Natural killer cell (primary cell): ENCODE results near the gene RYK. TPM values are rescaled to one million over a fixed set of nuclear protein-coding genes. Genes with fewer than 3 reads are reported as not detected.
"Not testable (repeated sequence)": the region's sequence is repeated elsewhere in the genome, so short reads cannot be mapped to it uniquely, and the experiment has no call there.

Source experiments
- ATAC-seq, 3 donors: fragments of 150-1000 bp in 2 of 3; fragments of 200-7000 bp in 1 of 3; cut with Tn5 transposase; 1 replicate in 1 of 3; 2 replicates in 2 of 3; pipeline ENCODE4 v1.10.0; 2021; ENCODE audit warnings: mild to moderate bottlenecking in 2 of 3, moderate library complexity in 2 of 3
- DNase-seq, 2 donors: peaks; one replicate each; pipeline versions ENCODE4 v3.0.0 to v3.0.0-alpha.2; 2013 to 2021; ENCODE audit warnings: mixed read lengths in 1 of 2
- H3K27ac ChIP-seq: one replicate; pipeline ENCODE4 v1.5.1; 2013; ENCODE audit warnings: mild to moderate bottlenecking, low read length
- H3K27me3 ChIP-seq: one replicate; pipeline ENCODE4 v1.6.1; 2013; ENCODE audit warnings: low read length; ENCODE audit not compliant: control insufficient read depth, insufficient read depth
- H3K36me3 ChIP-seq: one replicate; pipeline ENCODE4 v1.6.1; 2013; ENCODE audit warnings: low read length; ENCODE audit not compliant: control insufficient read depth, insufficient read depth
- H3K4me1 ChIP-seq: one replicate; pipeline ENCODE4 v1.6.1; 2013; ENCODE audit warnings: low read length; ENCODE audit not compliant: control insufficient read depth, insufficient read depth
- H3K4me3 ChIP-seq: one replicate; pipeline ENCODE4 v1.5.1; 2013; ENCODE audit warnings: low read length
- H3K9me3 ChIP-seq: one replicate; pipeline ENCODE4 v1.6.1; 2013; ENCODE audit warnings: low read length; ENCODE audit not compliant: control insufficient read depth, insufficient read depth
- H3K27ac Mint-ChIP-seq, 2 donors: one replicate each; pipeline ENCODE4 v1.8.0; 2022; ENCODE audit warnings: mild to moderate bottlenecking in 2 of 2, mixed read lengths in 2 of 2, moderate library complexity in 1 of 2
- H3K27me3 Mint-ChIP-seq, 2 donors: one replicate each; pipeline ENCODE4 v1.8.0; 2022; ENCODE audit warnings: low read depth in 2 of 2, mixed read lengths in 2 of 2
- H3K36me3 Mint-ChIP-seq: one replicate; pipeline ENCODE4 v1.8.0; 2022; ENCODE audit warnings: mixed read lengths
- H3K4me1 Mint-ChIP-seq, 2 donors: one replicate each; pipeline ENCODE4 v1.8.0; 2022; ENCODE audit warnings: mixed read lengths in 2 of 2
- H3K4me3 Mint-ChIP-seq: one replicate; pipeline ENCODE4 v1.8.0; 2022; ENCODE audit warnings: mild to moderate bottlenecking, moderate library complexity, mixed read lengths
- H3K9me3 Mint-ChIP-seq, 2 donors: one replicate each; pipeline ENCODE4 v1.8.0; 2022; ENCODE audit warnings: mixed read lengths in 2 of 2
- WGBS: methylation state at CpG from one replicate; pipeline ENCODE4 v1.1.7; 2013; ENCODE audit warnings: missing lambda C conversion rate; ENCODE audit not compliant: insufficient coverage; 5-methylcytosine and 5-hydroxymethylcytosine counted together
- intact Hi-C: fragments of 100-400 bp; cut with micrococcal nuclease; formaldehyde crosslinking; loops from one replicate; pipeline ENCODE4 v1.14.2; 2022
- total RNA-seq, 4 donors: library from RNA; stranded (reverse); fragments of 120-200 nt in 1 of 4; gene quantifications; one replicate each; pipeline versions ENCODE4 v1.2.3 to v1.2.4, GENCODE V29; 2013 to 2022
- TF ChIP-seq, protein P1 (sequence below): fragments of 200-600 bp; IDR thresholded peaks from one replicate; pipeline ENCODE4 v1.8.0; 2022; ENCODE audit warnings: antibody characterized with exemption

The RYK gene
- total RNA-seq, 3 donors from 2014 or later (not counting 1 experiment from before 2014, with no cell fraction given): 56.7 to 69.5 (median 56.8) TPM

DNA sequence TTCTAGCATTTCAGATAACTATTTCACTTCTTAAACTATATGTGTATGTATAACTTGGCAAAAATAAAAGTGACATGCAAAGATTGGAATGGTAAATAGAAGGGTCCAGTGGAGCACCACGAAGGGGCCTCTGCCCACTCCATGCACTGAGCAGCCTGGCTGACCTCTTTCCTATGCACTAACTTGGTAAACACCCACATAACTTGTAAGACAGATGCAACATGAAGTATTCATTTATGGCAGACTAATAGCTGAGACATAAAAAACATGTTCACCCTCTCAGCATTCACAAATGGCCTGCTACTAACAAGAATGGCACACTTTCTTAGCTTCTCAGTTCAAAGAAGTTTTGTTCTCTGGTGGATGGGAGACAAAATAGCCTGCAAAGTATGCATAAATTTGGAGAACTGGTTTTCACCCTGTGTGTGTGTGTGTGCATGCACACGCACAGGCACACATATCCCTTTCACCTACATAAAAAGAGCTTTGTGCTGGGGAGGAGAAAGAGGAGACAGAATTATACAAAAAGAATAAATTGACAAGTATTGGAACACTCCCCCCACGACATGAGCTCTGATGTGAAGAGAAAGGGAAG is 26.5 kb upstream of the RYK start:
- peaks cover 3% of the 10 kb centered on the region for H3K27me3 ChIP-seq
- intact Hi-C loops: no loop called here
- no peak for DNase-seq
- TF ChIP-seq, protein P1, sequence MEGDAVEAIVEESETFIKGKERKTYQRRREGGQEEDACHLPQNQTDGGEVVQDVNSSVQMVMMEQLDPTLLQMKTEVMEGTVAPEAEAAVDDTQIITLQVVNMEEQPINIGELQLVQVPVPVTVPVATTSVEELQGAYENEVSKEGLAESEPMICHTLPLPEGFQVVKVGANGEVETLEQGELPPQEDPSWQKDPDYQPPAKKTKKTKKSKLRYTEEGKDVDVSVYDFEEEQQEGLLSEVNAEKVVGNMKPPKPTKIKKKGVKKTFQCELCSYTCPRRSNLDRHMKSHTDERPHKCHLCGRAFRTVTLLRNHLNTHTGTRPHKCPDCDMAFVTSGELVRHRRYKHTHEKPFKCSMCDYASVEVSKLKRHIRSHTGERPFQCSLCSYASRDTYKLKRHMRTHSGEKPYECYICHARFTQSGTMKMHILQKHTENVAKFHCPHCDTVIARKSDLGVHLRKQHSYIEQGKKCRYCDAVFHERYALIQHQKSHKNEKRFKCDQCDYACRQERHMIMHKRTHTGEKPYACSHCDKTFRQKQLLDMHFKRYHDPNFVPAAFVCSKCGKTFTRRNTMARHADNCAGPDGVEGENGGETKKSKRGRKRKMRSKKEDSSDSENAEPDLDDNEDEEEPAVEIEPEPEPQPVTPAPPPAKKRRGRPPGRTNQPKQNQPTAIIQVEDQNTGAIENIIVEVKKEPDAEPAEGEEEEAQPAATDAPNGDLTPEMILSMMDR: no peak
- Mint-ChIP-seq H3K4me1 (no peaks in the 10 kb centered on the region), H3K4me3 (no peak overlapping the region), H3K36me3 (no peaks in the 10 kb centered on the region), H3K27me3 (peaks cover 48 to 78% of the 10 kb centered on the region in 2 donors), H3K27ac (no peak overlapping the region), H3K9me3 (no peaks in the 10 kb centered on the region)
- ATAC-seq: no peak
- H3K4me3 ChIP-seq: no peak overlapping the region
- H3K4me1 ChIP-seq: no peaks in the 10 kb centered on the region
- no peaks in the 10 kb centered on the region for H3K9me3 ChIP-seq
- WGBS: 63% methylated on average over 2 of the region's 3 CpGs
- H3K36me3 ChIP-seq: no peaks in the 10 kb centered on the region
- H3K27ac ChIP-seq: no peak overlapping the region

DNA sequence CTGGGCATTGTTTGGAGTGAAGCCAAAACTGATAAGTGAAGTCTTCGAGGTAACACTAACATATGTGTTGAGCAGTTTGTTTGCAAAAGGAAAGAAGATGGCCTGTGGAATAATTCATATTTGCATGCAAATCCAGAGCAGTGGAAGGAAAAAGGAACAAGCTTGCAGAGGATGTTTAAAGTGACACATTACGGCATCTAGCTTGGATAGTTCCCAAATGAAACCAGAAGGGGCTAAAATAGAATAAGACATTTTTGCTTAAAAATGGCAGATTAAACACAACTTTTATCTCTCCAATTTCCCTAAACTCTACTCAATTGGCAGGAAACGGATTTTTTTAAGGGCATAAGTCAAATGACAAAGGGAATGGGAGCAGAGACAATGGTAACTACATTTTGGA is 25.4 kb upstream of the RYK start:
- H3K4me3 ChIP-seq: no peak overlapping the region
- peaks cover 3% of the 10 kb centered on the region for H3K27me3 ChIP-seq
- WGBS: 89% methylated on average over 2 of the region's 3 CpGs
- no peaks in the 10 kb centered on the region for H3K4me1 ChIP-seq
- H3K9me3 ChIP-seq: no peaks in the 10 kb centered on the region
- Mint-ChIP-seq H3K27me3 (peaks cover 52 to 77% of the 10 kb centered on the region in 2 donors), H3K4me1 (no peaks in the 10 kb centered on the region), H3K9me3 (no peaks in the 10 kb centered on the region), H3K27ac (no peak overlapping the region), H3K4me3 (no peak overlapping the region), H3K36me3 (no peaks in the 10 kb centered on the region)
- intact Hi-C loops: no loop called here
- TF ChIP-seq, protein P1: no peak
- no peak for ATAC-seq
- no peak overlapping the region for H3K27ac ChIP-seq
- DNase-seq: no peak
- H3K36me3 ChIP-seq: no peaks in the 10 kb centered on the region

DNA sequence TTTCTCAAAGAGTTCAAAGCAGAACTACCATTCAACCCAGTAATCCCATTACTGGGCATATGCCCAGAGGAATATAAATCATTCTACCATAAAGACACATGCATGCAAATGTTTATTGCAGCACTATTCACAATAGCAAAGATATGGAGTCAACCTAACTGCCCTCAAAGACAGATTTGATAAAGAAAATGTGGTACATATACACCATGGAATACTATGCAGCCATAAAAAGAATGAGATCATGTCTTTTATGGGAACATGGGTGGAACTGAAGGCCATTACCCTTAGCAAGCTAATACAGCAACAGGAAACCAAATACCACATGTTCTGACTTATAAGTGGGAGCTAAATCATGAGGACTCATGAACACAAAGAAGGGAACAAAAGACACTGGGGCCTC is 24.5 kb upstream of the RYK start:
- H3K36me3 Mint-ChIP-seq, intact Hi-C loops, DNase-seq, H3K27ac Mint-ChIP-seq, H3K36me3 ChIP-seq, H3K4me1 ChIP-seq, H3K4me3 ChIP-seq, H3K27me3 ChIP-seq, H3K9me3 ChIP-seq, H3K4me1 Mint-ChIP-seq, H3K9me3 Mint-ChIP-seq, ATAC-seq, H3K4me3 Mint-ChIP-seq, H3K27ac ChIP-seq: not testable (repeated sequence)
- peaks cover 50 to 73% of the 10 kb centered on the region in 2 donors for H3K27me3 Mint-ChIP-seq

DNA sequence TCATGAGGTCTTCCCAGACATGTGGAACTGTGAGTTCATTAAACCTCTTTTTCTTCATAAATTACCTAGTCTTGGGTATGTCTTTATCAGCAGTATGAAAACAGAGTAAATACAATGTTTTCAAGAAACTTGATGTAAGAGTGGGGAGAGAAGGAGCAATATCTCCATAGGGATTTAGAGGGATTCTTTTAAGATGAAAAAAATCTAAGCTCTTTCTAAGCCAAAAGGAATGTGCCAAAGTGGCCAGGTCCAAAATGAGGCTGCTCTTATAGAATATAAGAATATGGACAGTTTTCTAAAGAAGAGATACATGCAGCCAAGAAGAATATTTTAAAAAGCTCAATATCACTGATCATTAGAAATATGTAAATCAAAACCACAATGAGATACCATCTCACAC is 23.9 kb upstream of the RYK start:
- no peaks in the 10 kb centered on the region for H3K4me1 Mint-ChIP-seq
- TF ChIP-seq, protein P1: no peak
- Histone ChIP-seq H3K36me3 (no peaks in the 10 kb centered on the region), H3K27me3 (peaks cover 6% of the 10 kb centered on the region), H3K9me3 (no peaks in the 10 kb centered on the region), H3K4me3 (no peak overlapping the region), H3K4me1 (no peaks in the 10 kb centered on the region), H3K27ac (no peak overlapping the region)
- no peak for ATAC-seq
- H3K27me3 Mint-ChIP-seq: peaks cover 47 to 69% of the 10 kb centered on the region in 2 donors
- intact Hi-C loops: no loop called here
- no peak overlapping the region for H3K4me3 Mint-ChIP-seq
- H3K27ac Mint-ChIP-seq: no peak overlapping the region
- H3K36me3 Mint-ChIP-seq: no peaks in the 10 kb centered on the region
- H3K9me3 Mint-ChIP-seq: no peaks in the 10 kb centered on the region
- DNase-seq: no peak
